Measurements from ENCODE around the gene SUSD4.

Gene SUSD4

DNA sequence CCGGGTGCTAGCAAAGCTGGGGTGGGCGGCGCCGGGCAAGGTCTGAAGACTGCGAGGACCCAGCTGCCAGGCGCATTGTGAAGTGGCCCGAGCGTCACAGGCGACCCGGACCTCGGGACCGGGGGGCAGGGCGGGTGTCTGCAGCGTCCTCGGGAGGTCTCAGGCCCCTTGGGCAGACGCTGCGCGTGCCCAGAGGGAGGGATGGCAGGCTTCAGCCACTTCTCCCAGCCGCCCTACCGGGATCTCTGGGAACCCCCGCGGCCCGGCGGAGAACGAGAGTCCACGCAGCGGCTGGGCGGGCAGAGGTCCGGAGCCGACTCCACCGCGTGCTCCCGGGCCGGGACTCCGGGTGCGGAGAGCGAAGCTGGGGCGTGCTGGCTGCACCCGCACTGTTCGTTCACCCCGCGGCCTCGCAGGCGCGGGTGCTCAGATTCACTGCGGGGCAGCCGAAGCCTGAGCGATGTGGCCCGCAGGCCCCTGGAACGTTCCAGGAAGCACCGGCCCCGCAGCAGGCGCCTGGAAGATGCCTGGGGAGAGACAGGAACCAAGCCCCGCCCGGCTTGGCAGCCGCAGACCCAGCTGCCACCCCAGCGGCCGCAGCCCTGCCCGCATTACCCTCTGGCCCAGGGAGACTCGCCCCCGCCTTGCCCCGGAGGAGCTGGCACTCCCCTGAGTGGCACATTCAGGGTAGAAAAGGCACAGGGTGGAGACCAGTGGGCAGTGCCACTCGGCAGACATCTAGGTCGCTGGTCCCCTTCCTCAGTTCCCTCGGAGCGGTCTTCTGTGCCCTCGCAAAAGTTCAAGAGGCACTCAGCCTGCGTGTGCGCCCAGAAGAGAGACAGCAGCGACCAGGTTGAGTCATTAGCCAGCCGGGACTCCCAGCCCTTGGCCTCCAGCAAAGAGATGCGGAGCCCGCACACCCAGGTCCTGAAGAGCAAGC, 29.6 kb upstream of the SUSD4 start, which contains the start of gene CCDC185:
TSS of gene CCDC185 (plus strand) at position 141 of the 940 bp plus-strand sequence. CDS start at position 202, 61 bp downstream.
- no peak within 1 kb of the TSS for H3K4me3 ChIP-seq (replicated peaks in 1 of 2; ENCODE audit: low read depth in 2 of 2, low read length in 2 of 2)
- TF ChIP-seq, protein P1, sequence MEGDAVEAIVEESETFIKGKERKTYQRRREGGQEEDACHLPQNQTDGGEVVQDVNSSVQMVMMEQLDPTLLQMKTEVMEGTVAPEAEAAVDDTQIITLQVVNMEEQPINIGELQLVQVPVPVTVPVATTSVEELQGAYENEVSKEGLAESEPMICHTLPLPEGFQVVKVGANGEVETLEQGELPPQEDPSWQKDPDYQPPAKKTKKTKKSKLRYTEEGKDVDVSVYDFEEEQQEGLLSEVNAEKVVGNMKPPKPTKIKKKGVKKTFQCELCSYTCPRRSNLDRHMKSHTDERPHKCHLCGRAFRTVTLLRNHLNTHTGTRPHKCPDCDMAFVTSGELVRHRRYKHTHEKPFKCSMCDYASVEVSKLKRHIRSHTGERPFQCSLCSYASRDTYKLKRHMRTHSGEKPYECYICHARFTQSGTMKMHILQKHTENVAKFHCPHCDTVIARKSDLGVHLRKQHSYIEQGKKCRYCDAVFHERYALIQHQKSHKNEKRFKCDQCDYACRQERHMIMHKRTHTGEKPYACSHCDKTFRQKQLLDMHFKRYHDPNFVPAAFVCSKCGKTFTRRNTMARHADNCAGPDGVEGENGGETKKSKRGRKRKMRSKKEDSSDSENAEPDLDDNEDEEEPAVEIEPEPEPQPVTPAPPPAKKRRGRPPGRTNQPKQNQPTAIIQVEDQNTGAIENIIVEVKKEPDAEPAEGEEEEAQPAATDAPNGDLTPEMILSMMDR (IDR thresholded peaks at IDR 0.05; ENCODE audit: low read depth, low read length), result no peak
- DNase-seq (ENCODE audit: low read depth in 2 of 2), result no peak

DNA sequence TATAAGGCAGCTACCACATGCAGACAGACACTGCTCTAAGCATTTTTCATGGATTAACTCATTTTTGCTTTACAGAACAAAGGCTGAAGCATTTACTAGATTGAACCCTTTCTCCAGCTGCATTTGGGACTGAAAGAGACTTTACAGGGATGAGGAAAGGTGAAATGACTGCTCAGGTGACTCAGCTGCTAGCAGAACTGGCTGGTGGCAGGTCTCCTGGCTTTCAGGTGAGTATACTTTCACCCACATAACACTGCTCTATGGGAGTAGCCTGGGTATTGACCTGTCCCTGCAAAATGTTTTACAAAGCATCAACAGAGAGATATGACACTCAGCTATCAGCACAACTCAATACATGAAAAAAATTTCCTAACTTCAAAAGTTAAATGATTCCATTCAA, 26.6 kb upstream of the SUSD4 start:
- H3K4me3 ChIP-seq (replicated peaks in 1 of 2; ENCODE audit: low read depth in 2 of 2, low read length in 2 of 2), result no peak overlapping the region
- TF ChIP-seq, protein P1 (IDR thresholded peaks at IDR 0.05; ENCODE audit: low read depth, low read length), result no peak
- DNase-seq (ENCODE audit: low read depth in 2 of 2), result no peak

DNA sequence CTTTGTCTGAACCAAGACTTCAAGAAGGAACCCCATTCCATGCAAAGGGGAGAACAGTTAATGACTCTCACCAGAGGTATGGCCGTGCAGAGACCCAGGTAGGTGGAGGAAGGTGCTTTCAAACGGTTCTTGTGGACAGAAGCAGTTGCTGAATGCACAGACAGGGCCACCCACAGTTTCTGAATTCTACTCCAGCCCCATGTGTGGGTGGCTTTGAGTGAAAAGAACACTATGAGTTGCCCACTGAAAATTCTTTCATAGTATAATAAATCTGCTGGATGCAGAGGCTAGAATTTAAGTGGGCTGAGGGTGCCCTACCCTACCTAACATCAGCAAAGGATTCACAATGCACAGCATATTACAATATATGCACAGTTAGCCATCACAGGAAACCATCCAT, 22.0 kb upstream of the SUSD4 start:
- no peak for DNase-seq (ENCODE audit: low read depth in 2 of 2)
- H3K4me3 ChIP-seq (replicated peaks in 1 of 2; ENCODE audit: low read depth in 2 of 2, low read length in 2 of 2), result no peak overlapping the region
- TF ChIP-seq, protein P1 (IDR thresholded peaks at IDR 0.05; ENCODE audit: low read depth, low read length), result no peak

DNA sequence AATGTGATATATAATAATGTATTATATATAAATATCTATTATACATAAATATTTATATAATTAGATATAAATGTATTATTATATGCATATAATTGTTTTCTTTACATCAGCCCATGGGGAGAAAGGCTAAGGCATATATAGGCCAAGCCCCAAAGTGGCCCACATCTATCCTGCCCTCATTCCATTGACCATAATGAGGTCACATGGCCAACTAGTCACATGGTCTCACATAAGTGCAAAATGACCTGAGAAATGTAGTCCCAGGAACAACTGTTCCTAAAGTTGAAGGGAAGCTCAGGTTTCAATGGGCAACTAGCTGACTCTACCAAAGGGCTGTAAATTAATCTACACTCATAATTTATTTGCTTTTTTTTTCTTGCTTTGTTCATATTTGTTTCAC, 14.8 kb upstream of the SUSD4 start:
- DNase-seq (ENCODE audit: low read depth in 2 of 2), result no peak
- TF ChIP-seq, protein P1 (IDR thresholded peaks at IDR 0.05; ENCODE audit: low read depth, low read length), result no peak
- H3K4me3 ChIP-seq (replicated peaks in 1 of 2; ENCODE audit: low read depth in 2 of 2, low read length in 2 of 2), result no peak overlapping the region

DNA sequence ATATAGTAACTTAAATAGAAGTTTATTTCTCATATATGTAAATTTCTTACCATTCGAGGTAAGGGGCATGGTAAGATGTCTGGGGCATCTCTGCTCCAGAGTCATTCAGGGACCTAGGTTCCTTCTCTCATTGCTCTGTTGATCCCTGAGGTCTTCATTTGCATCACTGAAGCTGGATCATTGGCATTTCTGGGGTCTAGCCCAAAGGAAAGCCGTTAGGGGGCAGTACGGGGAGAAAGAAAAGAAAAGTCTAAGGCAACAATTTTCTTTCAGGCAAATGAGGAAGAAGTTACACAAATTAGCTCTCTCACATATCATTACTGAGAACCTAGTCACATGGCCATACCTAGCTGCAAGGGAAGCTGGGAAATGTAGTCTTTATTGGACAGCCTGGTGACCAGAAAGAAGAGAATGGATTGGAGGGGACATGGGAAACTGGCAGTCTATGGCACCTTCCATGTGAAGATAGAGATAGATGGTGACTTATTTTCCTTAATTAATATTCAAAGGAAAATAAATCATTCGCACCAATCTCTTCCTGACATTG, 10.2 kb upstream of the SUSD4 start:
- TF ChIP-seq, protein P1 (IDR thresholded peaks at IDR 0.05; ENCODE audit: low read depth, low read length), result no peak
- DNase-seq (ENCODE audit: low read depth in 2 of 2), result no peak

DNA sequence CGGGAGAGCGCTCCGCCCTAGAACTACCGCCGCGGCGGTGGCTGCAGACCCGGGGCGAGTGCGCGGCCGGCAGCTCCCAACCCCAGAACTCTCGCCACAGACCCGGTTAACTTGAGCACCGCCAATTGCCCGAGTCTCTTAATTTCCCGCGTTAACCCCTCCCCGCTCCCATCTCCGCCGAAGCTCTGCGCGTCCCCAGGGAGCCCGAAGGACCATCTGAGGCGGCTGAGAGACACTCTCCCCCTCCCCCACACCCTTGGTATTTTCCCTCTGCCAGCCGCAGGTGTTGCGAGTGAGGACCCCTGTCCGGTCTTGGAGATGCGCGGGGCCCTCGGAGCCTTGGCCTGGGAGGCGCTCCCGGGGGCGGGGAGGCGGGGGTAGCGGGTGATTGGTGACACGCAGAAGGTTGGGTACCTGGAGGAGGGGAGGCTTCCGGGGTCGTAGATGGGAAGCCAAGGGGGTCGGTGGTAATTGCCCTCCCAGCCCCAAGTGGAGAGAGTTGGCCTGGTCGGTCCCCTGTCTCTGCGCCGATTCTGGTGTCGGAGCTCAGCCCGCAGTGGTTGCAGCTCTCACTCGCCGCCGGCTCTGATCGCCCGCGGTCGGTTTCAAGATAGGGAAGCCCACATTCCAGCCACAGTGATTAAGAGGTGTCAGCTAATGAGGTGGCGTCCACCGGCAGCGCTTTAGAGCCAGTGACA, 858 bp upstream of the SUSD4 start:
- TF ChIP-seq, protein P1 (IDR thresholded peaks at IDR 0.05; ENCODE audit: low read depth, low read length), result no peak
- DNase-seq (ENCODE audit: low read depth in 2 of 2), result no peak
- no peak overlapping the region for H3K4me3 ChIP-seq (replicated peaks in 1 of 2; ENCODE audit: low read depth in 2 of 2, low read length in 2 of 2)

More for the DNA sequence above, 10.2 kb upstream of the SUSD4 start:
- no peak overlapping the region for H3K4me3 ChIP-seq (replicated peaks in 1 of 2; ENCODE audit: low read depth in 2 of 2, low read length in 2 of 2)

Measured in cardiac fibroblast (primary cell).